HUES48 (cell line): Measurements from ENCODE around the gene YPEL4.

ENCODE experiments used
- H3K27ac ChIP-seq: one replicate; pipeline ENCODE4 v1.7.0; 2013; ENCODE audit warnings: low read depth, low read length, inconsistent platforms
- H3K27me3 ChIP-seq: 2 replicates; pipeline ENCODE4 v1.6.1; 2013; ENCODE audit warnings: mild to moderate bottlenecking, low read length; ENCODE audit not compliant: control insufficient read depth, insufficient read depth
- H3K36me3 ChIP-seq: 2 replicates; pipeline ENCODE4 v1.6.1; 2013; ENCODE audit warnings: low read length; ENCODE audit not compliant: control insufficient read depth, insufficient read depth
- H3K4me1 ChIP-seq: 2 replicates; pipeline ENCODE4 v1.6.1; 2013; ENCODE audit warnings: mild to moderate bottlenecking, low read length; ENCODE audit not compliant: control insufficient read depth, insufficient read depth
- H3K4me3 ChIP-seq: 2 replicates; pipeline ENCODE4 v1.5.1; 2013; ENCODE audit warnings: mild to moderate bottlenecking, low read depth, low read length
- H3K9ac ChIP-seq: 2 replicates; pipeline ENCODE4 v1.6.1; 2013; ENCODE audit warnings: mild to moderate bottlenecking, low read depth, low read length, moderate library complexity
- H3K9me3 ChIP-seq: 2 replicates; pipeline ENCODE4 v1.6.1; 2013; ENCODE audit warnings: low read length; ENCODE audit not compliant: control insufficient read depth, insufficient read depth

YPEL4 gene

GRCh38 chr11:57632116-57632515 is 17.6 kb downstream of the YPEL4 start:
- Histone ChIP-seq H3K27ac (no peak overlapping the region), H3K4me1 (no peaks in the 10 kb centered on the region)

GRCh38 chr11:57630171-57630570 is 19.5 kb downstream of the YPEL4 start:
- Histone ChIP-seq H3K4me3 (no peak overlapping the region), H3K27me3 (no peaks in the 10 kb centered on the region; the same call in 1 of the 2 replicates), H3K9ac (no peak overlapping the region), H3K36me3 (no peaks in the 10 kb centered on the region), H3K9me3 (no peaks in the 10 kb centered on the region), H3K4me1 (no peaks in the 10 kb centered on the region), H3K27ac (no peak overlapping the region)

More at GRCh38 chr11:57632116-57632515, 17.6 kb downstream of the YPEL4 start:
- Histone ChIP-seq H3K4me3 (no peak overlapping the region), H3K27me3 (no peaks in the 10 kb centered on the region; the same call in 1 of the 2 replicates), H3K9me3 (no peaks in the 10 kb centered on the region), H3K36me3 (no peaks in the 10 kb centered on the region), H3K9ac (no peak overlapping the region)

GRCh38 chr11:57626895-57627294 is 22.8 kb downstream of the YPEL4 start:
- no peaks in the 10 kb centered on the region for H3K27me3 ChIP-seq
- no peak overlapping the region for H3K27ac ChIP-seq
- H3K9ac ChIP-seq: no peak overlapping the region

GRCh38 chr11:57624864-57625263 is 24.8 kb downstream of the YPEL4 start:
- Histone ChIP-seq H3K9ac (no peak overlapping the region), H3K4me3 (no peak overlapping the region), H3K27me3 (no peaks in the 10 kb centered on the region), H3K27ac (no peak overlapping the region), H3K36me3 (no peaks in the 10 kb centered on the region), H3K9me3 (peaks cover 4% of the 10 kb centered on the region), H3K4me1 (no peaks in the 10 kb centered on the region)

More at GRCh38 chr11:57626895-57627294, 22.8 kb downstream of the YPEL4 start:
- H3K4me3 ChIP-seq: no peak overlapping the region
- no peaks in the 10 kb centered on the region for H3K36me3 ChIP-seq
- H3K4me1 ChIP-seq: no peaks in the 10 kb centered on the region
- H3K9me3 ChIP-seq: no peaks in the 10 kb centered on the region

- Histone ChIP-seq H3K4me3 (no peak overlapping the region), H3K9me3 (peaks cover 7% of the 10 kb centered on the region), H3K36me3 (no peaks in the 10 kb centered on the region), H3K9ac (no peak overlapping the region), H3K27ac (no peak overlapping the region), H3K27me3 (no peaks in the 10 kb centered on the region), H3K4me1 (no peaks in the 10 kb centered on the region)
Measured at GRCh38 chr11:57622263-57622662, 27.4 kb downstream of the YPEL4 start.

GRCh38 chr11:57620467-57620866 is 29.2 kb downstream of the YPEL4 start:
- H3K9me3 ChIP-seq: peaks cover 7% of the 10 kb centered on the region
- H3K36me3 ChIP-seq: 0 out of 2 replicates have a peak, but pooled peaks cover 1% of the 10 kb centered on the region
- no peaks in the 10 kb centered on the region for H3K27me3 ChIP-seq
- H3K9ac ChIP-seq: no peak overlapping the region
- no peak overlapping the region for H3K27ac ChIP-seq
- H3K4me1 ChIP-seq: no peaks in the 10 kb centered on the region
- no peak overlapping the region for H3K4me3 ChIP-seq

- Histone ChIP-seq H3K4me3 (no peak overlapping the region), H3K4me1 (no peaks in the 10 kb centered on the region), H3K36me3 (peaks cover 10% of the 10 kb centered on the region; the same call in 1 of the 2 replicates), H3K9me3 (peaks cover 7% of the 10 kb centered on the region), H3K27me3 (no peaks in the 10 kb centered on the region), H3K9ac (no peak overlapping the region), H3K27ac (no peak overlapping the region)
Measured at GRCh38 chr11:57619331-57619730, 30.4 kb downstream of the YPEL4 start.

- Histone ChIP-seq H3K4me1 (no peaks in the 10 kb centered on the region; the same call in 1 of the 2 replicates), H3K4me3 (no peak overlapping the region), H3K27me3 (no peaks in the 10 kb centered on the region), H3K9me3 (peaks cover 7% of the 10 kb centered on the region), H3K27ac (no peak overlapping the region), H3K9ac (no peak overlapping the region), H3K36me3 (peaks cover 19% of the 10 kb centered on the region)
Measured at GRCh38 chr11:57618438-57618837, 31.3 kb downstream of the YPEL4 start.

- H3K9ac ChIP-seq: no peak overlapping the region
- H3K4me1 ChIP-seq: no peaks in the 10 kb centered on the region; the same call in 1 of the 2 replicates
- peaks cover 7% of the 10 kb centered on the region for H3K9me3 ChIP-seq
- no peaks in the 10 kb centered on the region for H3K27me3 ChIP-seq
- peaks cover 28% of the 10 kb centered on the region for H3K36me3 ChIP-seq
- H3K4me3 ChIP-seq: no peak overlapping the region
- no peak overlapping the region for H3K27ac ChIP-seq
Measured at GRCh38 chr11:57616595-57616994, 33.1 kb downstream of the YPEL4 start.

GRCh38 chr11:57615308-57615707 is 34.4 kb downstream of the YPEL4 start:
- peaks cover 7% of the 10 kb centered on the region for H3K9me3 ChIP-seq
- no peak overlapping the region for H3K27ac ChIP-seq
- no peak overlapping the region for H3K9ac ChIP-seq
- no peaks in the 10 kb centered on the region for H3K27me3 ChIP-seq
- H3K4me3 ChIP-seq: no peak overlapping the region
- H3K4me1 ChIP-seq: no peaks in the 10 kb centered on the region; the same call in 1 of the 2 replicates
- H3K36me3 ChIP-seq: peaks cover 31% of the 10 kb centered on the region

- Histone ChIP-seq H3K27ac (no peak overlapping the region), H3K4me3 (no peak overlapping the region), H3K9ac (no peak overlapping the region), H3K9me3 (no peaks in the 10 kb centered on the region), H3K27me3 (no peaks in the 10 kb centered on the region), H3K4me1 (no peaks in the 10 kb centered on the region; the same call in 1 of the 2 replicates), H3K36me3 (peaks cover 31% of the 10 kb centered on the region)
Measured at GRCh38 chr11:57614234-57614772, 35.4 kb downstream of the YPEL4 start.
